Stimulated activated CD4-positive, alpha-beta T cell treated with anti-CD3 and anti-CD28 coated beads, TNF-alpha, amount 100 ng/mL, for 4 hours (primary cell): ENCODE data around the gene SLC12A5.

ENCODE experiments used
- DNase-seq, 3 experiments: peaks; one replicate each; pipeline ENCODE4 v3.0.0-alpha.2; 2020; ENCODE audit warnings: low read depth in 3 of 3

The SLC12A5 gene

DNA sequence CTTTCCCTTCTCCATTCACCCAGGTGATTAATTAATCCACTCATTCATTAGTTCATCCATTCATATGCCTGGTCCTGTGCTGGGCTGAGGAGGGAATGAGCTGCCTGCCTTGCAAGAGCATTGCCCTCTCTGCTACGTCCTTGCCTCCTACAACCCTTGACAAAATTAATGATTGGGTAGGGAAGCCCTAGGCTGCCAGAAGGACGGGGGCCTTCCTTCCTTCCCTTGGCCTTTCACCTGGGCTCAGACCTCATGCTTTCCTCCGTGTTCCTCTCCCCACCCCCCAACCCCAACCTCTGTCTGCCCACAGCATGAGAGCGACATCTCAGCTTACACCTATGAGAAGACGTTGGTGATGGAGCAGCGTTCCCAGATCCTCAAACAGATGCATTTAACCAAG is 25.6 kb downstream of the SLC12A5 start:
- no peak for DNase-seq

- DNase-seq, result no peak
Measured at GRCh38 chr20:46055269-46055668, 26.3 kb downstream of the SLC12A5 start.

DNA sequence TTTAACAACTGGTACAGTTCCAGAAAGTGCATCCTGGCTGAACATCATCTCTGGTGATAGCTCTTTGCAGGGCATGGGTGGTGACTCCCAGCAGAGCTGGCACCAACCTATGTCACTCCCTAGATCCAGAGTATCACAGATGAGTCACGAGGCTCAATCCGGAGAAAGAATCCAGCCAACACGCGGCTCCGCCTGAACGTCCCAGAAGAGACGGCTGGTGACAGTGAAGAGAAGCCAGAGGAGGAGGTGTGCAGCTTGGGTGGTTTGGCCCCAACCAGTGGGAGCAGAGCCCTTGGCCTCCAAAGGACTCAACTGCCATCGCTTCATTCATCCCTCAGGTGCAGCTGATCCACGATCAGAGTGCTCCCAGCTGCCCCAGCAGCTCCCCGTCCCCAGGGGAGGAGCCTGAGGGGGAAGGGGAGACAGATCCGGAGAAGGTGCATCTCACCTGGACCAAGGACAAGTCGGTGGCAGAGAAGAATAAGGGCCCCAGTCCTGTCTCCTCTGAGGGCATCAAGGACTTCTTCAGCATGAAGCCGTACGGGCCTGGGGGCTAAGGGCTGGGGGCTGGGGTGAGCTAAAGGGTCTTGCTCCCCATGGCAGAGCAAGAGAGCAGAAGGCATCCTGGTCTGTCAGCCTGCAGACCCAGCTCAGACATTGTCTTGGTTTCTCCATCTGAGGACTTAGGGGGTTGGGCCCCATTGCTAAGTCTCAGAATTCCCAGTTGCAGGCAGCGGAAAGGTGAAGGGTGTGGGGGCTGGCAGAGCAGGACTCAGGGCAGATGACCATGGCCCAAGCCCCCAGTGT is 27.2 kb downstream of the SLC12A5 start:
- DNase-seq, result no peak

DNA sequence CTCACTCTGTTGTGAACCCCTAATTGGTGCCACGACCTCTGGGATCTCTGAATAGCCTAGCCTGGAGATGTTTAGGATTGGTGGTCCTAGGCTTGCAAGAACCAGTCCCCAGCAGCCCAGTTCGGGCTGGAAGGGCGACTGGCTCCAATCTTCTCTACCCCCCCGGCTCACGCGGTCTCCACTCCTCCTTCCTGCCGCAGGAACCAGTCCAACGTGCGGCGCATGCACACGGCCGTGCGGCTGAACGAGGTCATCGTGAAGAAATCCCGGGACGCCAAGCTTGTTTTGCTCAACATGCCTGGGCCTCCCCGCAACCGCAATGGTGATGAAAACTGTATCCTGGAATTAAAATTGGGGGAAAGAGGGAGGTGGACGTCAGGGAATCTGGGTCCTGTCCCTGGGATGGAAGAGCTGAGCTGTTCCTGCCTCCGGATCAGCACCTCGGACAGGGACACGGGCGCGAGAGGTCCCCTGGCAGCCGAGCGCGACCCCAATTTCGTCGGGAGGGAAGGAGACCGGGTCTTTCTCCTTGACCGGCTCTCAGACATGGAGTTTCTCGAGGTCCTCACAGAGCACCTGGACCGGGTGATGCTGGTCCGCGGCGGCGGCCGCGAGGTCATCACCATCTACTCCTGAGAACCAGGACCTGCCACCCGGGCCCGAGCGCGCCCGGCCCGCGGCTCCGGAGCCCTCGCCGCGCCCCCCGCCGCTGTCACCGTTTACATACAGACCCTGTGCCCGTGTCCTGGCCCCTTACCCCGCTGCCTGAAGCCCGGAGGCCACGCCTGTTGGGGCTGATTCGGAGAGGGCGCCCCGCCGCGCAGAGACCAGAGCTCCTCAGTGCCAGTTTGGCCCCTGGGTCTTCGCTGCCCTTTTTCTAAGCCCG is 28.2 kb downstream of the SLC12A5 start:
- no peak for DNase-seq

- no peak for DNase-seq
Measured at GRCh38 chr20:46057856-46058598, 29.0 kb downstream of the SLC12A5 start.

- DNase-seq, result no peak
Measured at GRCh38 chr20:46058599-46059281, 29.7 kb downstream of the SLC12A5 start.

- no peak for DNase-seq
Measured at GRCh38 chr20:46060301-46060881, 31.4 kb downstream of the SLC12A5 start.

GRCh38 chr20:46060975-46061374 is 32.0 kb downstream of the SLC12A5 start:
- DNase-seq, result no peak

- DNase-seq, result no peak
Measured at GRCh38 chr20:46062151-46062550, 33.1 kb downstream of the SLC12A5 start.

DNA sequence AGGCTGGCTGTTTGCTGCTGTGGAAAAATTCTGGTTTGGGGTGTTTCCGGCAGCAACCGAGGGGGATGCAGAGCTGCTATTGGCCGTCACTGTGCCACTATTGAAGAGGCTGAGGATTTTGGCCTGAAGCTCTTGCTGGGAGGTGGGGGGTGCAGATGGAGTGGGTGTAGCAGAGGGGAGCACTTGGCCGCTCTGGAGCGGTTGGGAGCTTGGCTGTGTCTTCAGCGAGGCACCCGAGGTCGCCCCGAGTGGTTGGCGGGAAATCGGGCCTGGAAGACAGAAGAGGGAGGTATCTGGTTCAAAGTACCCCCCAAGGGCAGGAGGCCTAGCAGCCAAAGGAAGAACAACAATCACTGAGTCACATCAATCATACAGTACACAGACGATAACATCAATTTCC is 33.6 kb downstream of the SLC12A5 start:
- DNase-seq, result no peak

GRCh38 chr20:46063151-46063550 is 34.1 kb downstream of the SLC12A5 start:
- DNase-seq, result no peak

- DNase-seq, result no peak
Measured at GRCh38 chr20:46063652-46064054, 34.6 kb downstream of the SLC12A5 start.

DNA sequence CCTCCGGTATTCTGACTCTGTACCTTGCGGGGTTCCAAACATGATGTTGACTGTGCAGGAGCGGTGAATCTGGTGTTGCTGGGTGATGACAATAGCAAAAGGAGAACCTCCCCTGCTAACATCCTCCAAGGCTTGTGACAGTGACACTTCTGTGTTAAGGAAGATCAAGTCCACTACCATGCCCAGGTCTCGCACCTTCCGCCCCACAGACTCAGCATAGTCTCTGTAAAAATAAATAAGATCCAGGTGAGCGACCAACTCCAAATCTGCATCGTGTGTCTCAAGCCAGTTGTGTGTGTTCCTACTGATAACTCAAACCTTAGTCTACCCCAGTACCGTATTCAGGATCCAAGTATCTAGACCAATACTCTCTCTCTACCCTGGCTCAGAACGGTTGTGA is 36.0 kb downstream of the SLC12A5 start:
- no peak for DNase-seq

DNA sequence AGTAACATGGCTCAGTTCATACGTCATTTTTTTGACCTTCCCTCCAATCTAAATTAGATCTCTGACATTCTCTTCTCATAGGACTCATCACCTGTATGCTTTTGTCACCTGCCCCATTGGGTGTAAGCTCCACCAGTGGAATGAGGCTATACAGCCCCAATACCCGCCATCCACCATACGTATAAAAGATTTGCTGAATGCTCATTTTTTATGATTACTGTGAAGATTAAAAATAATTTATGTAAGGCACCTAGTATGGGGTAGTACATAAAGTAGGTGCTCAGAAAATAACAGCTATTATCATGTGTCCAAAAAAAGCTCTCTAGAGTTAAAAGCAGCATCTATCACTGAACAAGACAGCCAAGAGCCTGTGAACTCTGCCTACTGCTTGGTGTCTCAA is 36.7 kb downstream of the SLC12A5 start:
- DNase-seq, result no peak

GRCh38 chr20:46070215-46070900 is 41.3 kb downstream of the SLC12A5 start:
- DNase-seq, result no peak

- no peak for DNase-seq
Measured at GRCh38 chr20:46071573-46071972, 42.6 kb downstream of the SLC12A5 start.

DNA sequence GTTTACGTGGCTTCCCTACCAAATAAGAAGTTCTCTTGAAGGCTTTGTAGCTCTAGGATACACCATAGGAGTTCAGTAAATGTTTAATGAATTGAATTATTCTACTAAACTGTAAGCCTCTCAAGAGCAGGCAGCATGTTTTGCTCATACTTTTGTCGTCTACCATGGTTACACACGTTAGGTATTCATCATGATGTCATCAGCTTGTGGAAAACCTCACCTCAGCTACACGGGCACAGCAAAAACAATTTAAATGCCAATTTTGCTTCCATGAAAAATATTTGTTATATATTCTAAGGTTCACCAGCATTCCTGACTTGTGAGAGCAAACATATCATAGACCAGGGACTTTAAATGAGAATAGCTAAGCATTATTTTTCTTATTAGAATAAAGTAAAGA is 44.0 kb downstream of the SLC12A5 start:
- no peak for DNase-seq

- no peak for DNase-seq
Measured at GRCh38 chr20:46073443-46073842, 44.4 kb downstream of the SLC12A5 start.

DNA sequence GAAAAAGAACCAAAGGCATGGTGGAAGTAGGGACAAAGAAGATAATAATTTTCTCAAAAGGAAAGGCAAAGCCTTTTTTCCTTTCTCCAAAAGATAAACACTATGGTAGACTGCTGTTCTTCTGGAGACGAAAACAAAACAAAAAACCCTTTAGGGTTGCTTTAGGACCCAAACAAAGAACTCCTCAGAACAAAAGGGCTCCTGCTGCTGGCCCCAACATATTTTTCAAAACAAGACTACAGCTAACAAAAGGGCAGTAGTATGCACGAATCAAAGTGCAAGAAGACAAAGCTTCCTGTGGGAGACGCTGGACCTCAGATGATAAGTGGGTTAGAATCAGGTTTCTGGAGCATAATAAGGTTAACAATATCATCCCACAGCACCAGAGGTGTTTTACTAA is 45.0 kb downstream of the SLC12A5 start:
- DNase-seq, result no peak

- no peak for DNase-seq
Measured at GRCh38 chr20:46076806-46077205, 47.8 kb downstream of the SLC12A5 start.
